ENCODE measurements around the gene CTTN.

Gene CTTN

DNA sequence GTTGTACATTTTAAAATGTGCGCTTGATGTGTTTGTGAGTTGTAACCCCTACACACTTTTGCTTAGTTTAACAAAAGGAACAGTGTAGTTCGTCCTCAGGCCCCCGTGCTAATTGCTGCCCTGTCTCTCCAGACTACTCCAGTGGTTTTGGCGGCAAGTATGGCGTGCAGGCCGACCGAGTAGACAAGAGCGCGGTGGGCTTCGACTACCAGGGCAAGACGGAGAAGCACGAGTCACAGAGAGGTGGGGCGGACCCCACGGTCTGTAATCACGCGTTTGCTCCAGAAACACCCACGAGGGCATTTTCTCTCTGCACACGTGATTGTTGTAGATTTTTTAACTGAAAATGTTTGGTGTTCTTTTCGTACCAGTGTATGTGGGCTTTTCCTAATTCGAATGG lies 18.6 kb downstream of the CTTN start:
- WGBS, 2 experiments, result 97 to 98% methylated on average over 20 of the region's 20 CpGs
- Histone ChIP-seq H3K9me3 (ENCODE audit: control insufficient read depth, low read length) (no peaks in the 10 kb centered on the region), H3K4me1 (ENCODE audit: control insufficient read depth, insufficient read depth, low read length) (no peaks in the 10 kb centered on the region), H3K4me3 (ENCODE audit: insufficient read depth, low read depth, low read length) (no peak overlapping the region), H3K27ac (ENCODE audit: insufficient read depth, low read depth, low read length, poor library complexity, severe bottlenecking) (no peak overlapping the region), H3K36me3 (ENCODE audit: control insufficient read depth, insufficient read depth, low read length) (peaks cover 51% of the 10 kb centered on the region), H3K27me3 (ENCODE audit: control insufficient read depth, insufficient read depth, low read length, poor library complexity, severe bottlenecking) (no peaks in the 10 kb centered on the region)

DNA sequence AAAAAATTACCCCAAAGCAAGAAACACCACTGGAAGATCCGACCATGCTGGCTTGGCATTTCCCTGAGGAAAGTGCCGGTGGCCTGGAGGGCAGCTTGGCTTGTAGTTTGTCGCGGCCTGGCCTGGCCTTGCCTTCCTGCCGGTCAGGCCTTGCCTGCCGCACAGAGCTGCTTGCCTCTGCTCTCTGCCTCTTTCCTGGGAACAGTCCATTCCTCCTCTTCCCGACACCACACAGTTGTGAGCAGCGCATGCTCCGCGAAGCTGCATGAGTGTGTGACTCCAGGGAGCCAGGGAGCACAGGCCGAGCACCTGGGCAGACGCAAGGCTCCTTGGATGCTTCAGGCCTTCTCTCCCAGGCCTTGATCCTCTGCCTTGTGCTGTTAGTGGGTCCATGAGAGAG lies 19.8 kb downstream of the CTTN start:
- WGBS, 2 experiments, result 96% methylated on average over 12 of the region's 12 CpGs
- peaks cover 49% of the 10 kb centered on the region for H3K36me3 ChIP-seq (ENCODE audit: control insufficient read depth, insufficient read depth, low read length)
- no peaks in the 10 kb centered on the region for H3K9me3 ChIP-seq (ENCODE audit: control insufficient read depth, low read length)
- no peak overlapping the region for H3K4me3 ChIP-seq (ENCODE audit: insufficient read depth, low read depth, low read length)
- no peak overlapping the region for H3K27ac ChIP-seq (ENCODE audit: insufficient read depth, low read depth, low read length, poor library complexity, severe bottlenecking)
- H3K27me3 ChIP-seq (ENCODE audit: control insufficient read depth, insufficient read depth, low read length, poor library complexity, severe bottlenecking), result no peaks in the 10 kb centered on the region
- H3K4me1 ChIP-seq (ENCODE audit: control insufficient read depth, insufficient read depth, low read length), result no peaks in the 10 kb centered on the region

DNA sequence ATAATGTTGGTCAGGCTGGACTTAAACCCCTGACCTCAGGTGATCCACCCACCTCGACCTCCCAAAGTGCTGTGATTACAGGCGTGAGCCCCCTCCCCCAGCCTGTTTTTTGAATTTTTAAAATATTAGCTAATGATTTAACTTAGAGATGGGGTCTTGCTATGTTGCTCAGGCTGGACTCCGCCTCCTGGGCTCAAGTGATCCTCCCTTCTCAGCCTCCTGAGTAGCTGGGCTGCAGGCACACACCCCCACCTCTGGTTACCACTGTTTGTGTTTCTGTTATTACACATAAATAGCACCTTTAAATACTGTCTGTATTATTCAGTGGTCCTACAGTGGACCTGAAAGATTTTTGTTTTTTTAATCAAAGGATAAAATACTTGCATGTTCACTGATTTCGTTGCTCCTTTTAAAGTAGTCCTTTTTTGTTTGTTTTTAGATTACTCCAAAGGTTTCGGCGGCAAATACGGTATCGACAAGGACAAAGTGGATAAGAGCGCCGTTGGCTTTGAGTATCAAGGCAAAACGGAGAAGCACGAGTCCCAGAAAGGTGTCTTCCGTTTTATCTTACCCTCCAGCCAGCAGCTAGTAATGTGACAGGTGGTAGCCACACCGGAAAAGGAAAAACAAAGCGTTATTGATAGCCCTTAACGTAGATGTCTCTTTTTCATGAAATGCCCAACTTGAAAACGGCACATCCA lies 21.1 kb downstream of the CTTN start:
- 93% methylated on average over 17 of the region's 17 CpGs for WGBS, 2 experiments
- Histone ChIP-seq H3K36me3 (ENCODE audit: control insufficient read depth, insufficient read depth, low read length) (peaks cover 51% of the 10 kb centered on the region), H3K4me3 (ENCODE audit: insufficient read depth, low read depth, low read length) (no peak overlapping the region), H3K9me3 (ENCODE audit: control insufficient read depth, low read length) (no peaks in the 10 kb centered on the region), H3K27me3 (ENCODE audit: control insufficient read depth, insufficient read depth, low read length, poor library complexity, severe bottlenecking) (no peaks in the 10 kb centered on the region), H3K4me1 (ENCODE audit: control insufficient read depth, insufficient read depth, low read length) (no peaks in the 10 kb centered on the region), H3K27ac (ENCODE audit: insufficient read depth, low read depth, low read length, poor library complexity, severe bottlenecking) (no peak overlapping the region)

DNA sequence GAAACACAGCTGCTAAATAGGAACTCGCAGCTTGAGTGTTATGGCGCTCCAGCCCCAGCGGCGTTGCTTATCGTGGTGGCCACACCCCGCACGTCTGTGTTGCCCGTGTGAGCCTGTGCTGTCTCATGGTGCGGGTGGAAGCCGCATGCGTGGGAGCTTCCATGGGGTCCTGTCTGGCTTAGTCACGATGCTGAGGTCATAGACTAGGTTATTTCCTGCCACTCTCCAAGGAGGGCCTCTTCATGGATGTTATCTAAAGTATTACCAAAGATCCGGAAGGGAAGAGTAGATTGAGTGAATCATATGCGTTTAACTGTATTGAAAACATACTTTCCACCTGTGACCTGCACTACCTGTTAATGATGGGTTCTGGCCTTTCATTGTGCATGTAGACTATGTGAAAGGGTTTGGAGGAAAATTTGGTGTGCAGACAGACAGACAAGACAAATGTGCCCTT lies 21.7 kb downstream of the CTTN start:
- H3K4me1 ChIP-seq (ENCODE audit: control insufficient read depth, insufficient read depth, low read length), result no peaks in the 10 kb centered on the region
- 94 to 95% methylated on average over 14 of the region's 14 CpGs for WGBS, 2 experiments
- no peaks in the 10 kb centered on the region for H3K27me3 ChIP-seq (ENCODE audit: control insufficient read depth, insufficient read depth, low read length, poor library complexity, severe bottlenecking)
- no peak overlapping the region for H3K27ac ChIP-seq (ENCODE audit: insufficient read depth, low read depth, low read length, poor library complexity, severe bottlenecking)
- H3K9me3 ChIP-seq (ENCODE audit: control insufficient read depth, low read length), result no peaks in the 10 kb centered on the region
- peaks cover 46% of the 10 kb centered on the region for H3K36me3 ChIP-seq (ENCODE audit: control insufficient read depth, insufficient read depth, low read length)
- H3K4me3 ChIP-seq (ENCODE audit: insufficient read depth, low read depth, low read length), result no peak overlapping the region

DNA sequence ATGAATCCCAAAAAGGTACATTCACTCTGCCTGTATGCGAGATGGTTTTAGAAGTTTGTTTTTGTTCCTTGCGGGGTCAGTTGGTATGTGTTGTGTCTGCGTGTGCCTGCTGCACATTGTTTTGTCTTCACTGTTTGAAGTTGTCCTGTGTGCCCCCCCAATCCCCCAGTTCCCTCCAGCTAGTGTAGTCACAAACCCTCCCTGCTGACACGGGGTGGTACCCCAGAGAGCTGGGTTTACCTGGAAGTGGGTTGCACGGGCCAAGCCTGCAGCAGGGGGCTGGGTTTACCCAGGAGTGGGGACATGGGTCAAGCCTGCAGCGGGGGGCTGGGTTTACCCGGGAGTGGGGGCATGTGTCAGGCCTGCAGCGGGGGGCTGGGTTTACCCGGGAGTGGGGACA lies 22.2 kb downstream of the CTTN start:
- Histone ChIP-seq H3K36me3 (ENCODE audit: control insufficient read depth, insufficient read depth, low read length) (peaks cover 51% of the 10 kb centered on the region), H3K27ac (ENCODE audit: insufficient read depth, low read depth, low read length, poor library complexity, severe bottlenecking) (no peak overlapping the region), H3K9me3 (ENCODE audit: control insufficient read depth, low read length) (no peaks in the 10 kb centered on the region), H3K4me3 (ENCODE audit: insufficient read depth, low read depth, low read length) (no peak overlapping the region), H3K27me3 (ENCODE audit: control insufficient read depth, insufficient read depth, low read length, poor library complexity, severe bottlenecking) (no peaks in the 10 kb centered on the region), H3K4me1 (ENCODE audit: control insufficient read depth, insufficient read depth, low read length) (no peaks in the 10 kb centered on the region)
- 96 to 97% methylated on average over 9 of the region's 9 CpGs for WGBS, 2 experiments

DNA sequence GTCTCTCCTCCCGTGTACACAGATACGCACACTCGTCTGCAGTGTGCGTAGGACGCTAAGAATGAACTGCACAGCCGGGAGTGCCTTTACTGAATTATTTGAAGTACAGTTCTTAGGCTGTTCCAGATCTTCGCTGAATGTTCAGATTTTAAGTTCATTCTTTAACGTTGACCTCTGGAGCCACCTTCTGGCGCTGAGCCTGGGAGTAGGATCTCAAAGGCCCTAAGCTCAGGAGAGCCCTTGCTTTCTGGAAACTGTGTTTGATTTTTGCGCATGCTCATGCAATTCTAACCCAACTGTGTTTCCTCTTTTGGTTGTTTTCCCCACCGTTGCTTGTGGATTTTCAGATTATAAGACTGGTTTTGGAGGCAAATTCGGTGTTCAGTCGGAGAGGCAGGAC lies 22.8 kb downstream of the CTTN start:
- 95% methylated on average over 13 of the region's 13 CpGs for WGBS, 2 experiments
- Histone ChIP-seq H3K36me3 (ENCODE audit: control insufficient read depth, insufficient read depth, low read length) (peaks cover 53% of the 10 kb centered on the region), H3K9me3 (ENCODE audit: control insufficient read depth, low read length) (no peaks in the 10 kb centered on the region), H3K4me3 (ENCODE audit: insufficient read depth, low read depth, low read length) (no peak overlapping the region), H3K4me1 (ENCODE audit: control insufficient read depth, insufficient read depth, low read length) (no peaks in the 10 kb centered on the region), H3K27me3 (ENCODE audit: control insufficient read depth, insufficient read depth, low read length, poor library complexity, severe bottlenecking) (no peaks in the 10 kb centered on the region), H3K27ac (ENCODE audit: insufficient read depth, low read depth, low read length, poor library complexity, severe bottlenecking) (no peak overlapping the region)

DNA sequence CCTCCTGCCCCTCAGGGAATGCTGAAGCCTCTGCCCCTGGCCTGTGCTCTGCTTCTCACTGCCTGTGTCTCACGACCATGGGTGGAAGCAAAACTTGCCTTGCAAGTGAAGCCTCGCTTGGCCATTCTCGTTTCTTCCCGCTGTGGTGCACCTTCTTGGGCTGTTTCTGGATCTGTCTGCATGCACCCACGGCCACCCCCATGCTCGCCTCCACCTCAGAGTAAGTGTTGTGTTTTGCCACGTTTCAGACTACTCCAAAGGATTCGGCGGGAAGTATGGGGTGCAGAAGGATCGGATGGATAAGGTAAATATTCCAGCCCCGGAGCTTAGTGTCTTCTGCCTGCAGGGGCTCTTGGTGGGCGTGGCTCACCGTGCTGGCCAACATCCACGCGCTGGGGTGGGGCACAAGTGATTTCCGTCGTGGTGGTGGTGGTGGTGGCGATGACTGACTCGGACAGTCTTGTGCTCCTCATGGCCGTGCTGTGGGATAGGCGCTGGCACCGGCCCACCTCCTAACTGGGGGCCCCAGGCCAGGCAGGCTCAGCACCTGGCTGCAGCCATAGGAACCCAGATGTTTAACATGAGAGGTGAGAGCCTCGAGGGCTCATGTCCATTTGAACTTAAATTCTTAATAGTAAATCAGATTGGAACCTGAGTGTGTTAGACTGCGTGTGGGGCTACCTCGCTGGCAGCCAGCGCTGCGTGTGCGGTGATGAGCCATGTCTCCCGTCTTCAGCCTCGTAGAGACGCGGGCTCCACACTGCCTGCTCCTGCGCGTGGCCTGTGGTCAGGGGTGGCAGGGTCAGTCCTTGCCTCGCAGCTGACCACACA lies 24.6 kb downstream of the CTTN start:
- Histone ChIP-seq H3K9me3 (ENCODE audit: control insufficient read depth, low read length) (no peaks in the 10 kb centered on the region), H3K36me3 (ENCODE audit: control insufficient read depth, insufficient read depth, low read length) (peaks cover 50% of the 10 kb centered on the region), H3K4me1 (ENCODE audit: control insufficient read depth, insufficient read depth, low read length) (no peaks in the 10 kb centered on the region), H3K27ac (ENCODE audit: insufficient read depth, low read depth, low read length, poor library complexity, severe bottlenecking) (no peak overlapping the region), H3K27me3 (ENCODE audit: control insufficient read depth, insufficient read depth, low read length, poor library complexity, severe bottlenecking) (no peaks in the 10 kb centered on the region), H3K4me3 (ENCODE audit: insufficient read depth, low read depth, low read length) (no peak overlapping the region)
- WGBS, 2 experiments, result 95% methylated on average over 35 of the region's 35 CpGs

DNA sequence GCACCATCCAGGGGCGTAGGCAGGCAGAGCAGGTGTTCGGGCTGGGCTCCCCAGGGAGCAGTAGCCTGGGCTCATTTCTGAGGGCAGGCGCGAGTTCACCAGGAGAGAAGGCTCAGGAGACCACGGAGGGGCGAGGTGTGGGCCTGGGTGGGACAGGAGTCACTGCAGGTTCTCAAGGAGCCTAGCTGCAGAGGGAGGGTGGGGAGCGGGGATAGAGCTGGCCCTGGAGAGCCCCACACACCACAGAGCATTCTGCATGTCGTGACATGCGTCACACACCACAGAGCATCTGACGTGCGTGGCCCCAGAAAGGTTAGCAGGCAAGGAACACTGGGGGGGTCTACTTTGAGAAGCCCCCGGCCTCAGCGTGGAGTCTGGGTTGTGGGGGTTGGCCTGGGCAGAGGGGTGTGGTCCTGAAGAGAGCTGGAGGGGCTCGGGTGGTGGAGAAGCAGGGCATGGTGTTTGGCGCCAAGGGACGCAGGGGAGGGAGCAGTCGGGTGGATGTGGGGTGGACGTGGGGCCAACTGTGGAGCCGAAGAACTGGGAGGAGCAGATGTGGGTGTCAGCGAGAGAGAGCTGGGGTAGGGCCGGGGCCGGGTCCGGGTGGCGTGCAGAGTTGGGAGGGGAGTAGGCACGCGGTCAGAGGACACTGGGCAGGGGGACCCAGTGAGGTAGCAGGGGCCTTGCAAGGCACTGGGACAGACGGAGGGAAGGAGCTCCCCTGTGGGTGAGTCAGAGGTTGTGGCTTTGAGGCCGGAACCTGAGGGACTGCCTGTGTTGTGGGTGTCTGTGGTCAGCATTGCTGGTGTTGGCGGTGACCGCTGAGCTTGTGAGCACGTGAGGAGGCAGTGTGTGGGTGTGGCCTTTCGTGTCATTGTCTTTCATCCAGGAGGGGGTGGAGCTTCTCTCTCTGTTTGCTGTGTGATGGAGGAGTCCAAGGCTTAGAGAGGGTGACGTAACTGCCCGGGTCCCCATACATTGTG lies 25.5 kb downstream of the CTTN start:
- 92 to 93% methylated on average over 34 of the region's 34 CpGs for whole genome bisulfite sequencing, 2 experiments
- peaks cover 43% of the 10 kb centered on the region for H3K36me3 ChIP-seq (ENCODE audit: control insufficient read depth, insufficient read depth, low read length)
- no peak overlapping the region for H3K4me3 ChIP-seq (ENCODE audit: insufficient read depth, low read depth, low read length)
- no peak overlapping the region for H3K27ac ChIP-seq (ENCODE audit: insufficient read depth, low read depth, low read length, poor library complexity, severe bottlenecking)
- no peaks in the 10 kb centered on the region for H3K27me3 ChIP-seq (ENCODE audit: control insufficient read depth, insufficient read depth, low read length, poor library complexity, severe bottlenecking)
- no peaks in the 10 kb centered on the region for H3K4me1 ChIP-seq (ENCODE audit: control insufficient read depth, insufficient read depth, low read length)
- no peaks in the 10 kb centered on the region for H3K9me3 ChIP-seq (ENCODE audit: control insufficient read depth, low read length)

DNA sequence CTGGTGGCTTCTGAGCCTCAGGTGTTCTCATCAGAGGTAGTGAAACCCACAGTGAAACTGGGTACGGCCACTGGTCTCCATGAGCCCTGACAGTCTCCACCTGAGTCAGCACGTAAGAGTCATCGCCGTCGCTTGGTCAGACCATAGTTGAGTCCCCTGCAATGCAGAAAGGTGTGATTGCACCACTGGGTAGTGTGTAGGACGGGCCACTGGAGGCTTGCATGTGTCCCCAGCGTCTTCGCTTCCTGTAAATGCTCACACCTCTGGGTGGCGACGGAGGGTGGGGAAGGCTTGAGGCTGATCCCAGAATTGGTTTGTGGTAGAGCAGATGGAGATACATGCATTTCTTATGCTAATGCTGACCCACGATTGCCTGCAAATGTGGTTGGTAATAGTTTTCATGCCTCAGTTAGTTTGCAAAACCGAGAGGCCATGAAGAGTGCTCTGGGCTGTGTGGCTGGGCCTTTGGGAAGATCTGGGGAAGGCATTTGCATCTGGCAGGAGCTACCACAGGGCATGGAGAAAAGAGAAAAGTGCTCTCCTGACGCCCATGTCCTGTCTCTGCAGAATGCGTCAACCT lies 26.5 kb downstream of the CTTN start:
- H3K4me1 ChIP-seq (ENCODE audit: control insufficient read depth, insufficient read depth, low read length), result no peaks in the 10 kb centered on the region
- no peaks in the 10 kb centered on the region for H3K27me3 ChIP-seq (ENCODE audit: control insufficient read depth, insufficient read depth, low read length, poor library complexity, severe bottlenecking)
- no peak overlapping the region for H3K4me3 ChIP-seq (ENCODE audit: insufficient read depth, low read depth, low read length)
- peaks cover 40% of the 10 kb centered on the region for H3K36me3 ChIP-seq (ENCODE audit: control insufficient read depth, insufficient read depth, low read length)
- H3K9me3 ChIP-seq (ENCODE audit: control insufficient read depth, low read length), result no peaks in the 10 kb centered on the region
- 93 to 94% methylated on average over 14 of the region's 14 CpGs for WGBS, 2 experiments
- H3K27ac ChIP-seq (ENCODE audit: insufficient read depth, low read depth, low read length, poor library complexity, severe bottlenecking), result no peak overlapping the region
